Daoy (cell line): ENCODE measurements around the gene HSD17B3. TPM values are rescaled to one million over a fixed set of nuclear protein-coding genes. Genes with fewer than 3 reads are reported as not detected.
"Not testable (repeated sequence)": the region's sequence is repeated elsewhere in the genome, so short reads cannot be mapped to it uniquely, and the experiment has no call there.

ENCODE experiments used
- DNase-seq: peaks from one replicate; pipeline ENCODE4 v3.0.0-alpha.2; 2015; ENCODE audit warnings: low read depth
- total RNA-seq: library from RNA; depleted of rRNA; stranded (reverse); fragments of >200 nt; shearing (Covaris generic); gene quantifications from 2 replicates; pipeline ENCODE4 v1.2.3, GENCODE V29; 2014

The HSD17B3 gene
- total RNA-seq, 1 experiment from 2014 or later: not detected

DNA sequence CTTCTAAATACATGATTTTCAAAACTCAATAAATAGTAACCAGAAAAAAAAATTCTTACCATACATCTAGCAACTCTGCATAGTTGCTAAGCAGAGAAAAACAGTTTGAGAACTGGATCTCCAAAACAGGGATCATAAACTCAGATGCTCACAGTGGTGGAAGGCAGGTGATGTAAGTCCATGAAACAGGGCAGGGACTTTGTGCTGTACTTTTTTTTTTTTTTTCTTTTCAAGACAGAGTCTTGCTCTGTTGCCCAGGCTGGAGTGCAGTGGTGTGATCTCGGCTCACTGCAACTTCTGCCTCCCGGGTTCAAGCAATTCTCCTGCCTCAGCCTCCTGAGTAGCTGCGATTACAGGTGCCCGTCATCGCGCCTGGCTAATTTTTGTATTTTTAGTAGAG is 5.0 kb upstream of the HSD17B3 start:
- not testable (repeated sequence) for DNase-seq

DNA sequence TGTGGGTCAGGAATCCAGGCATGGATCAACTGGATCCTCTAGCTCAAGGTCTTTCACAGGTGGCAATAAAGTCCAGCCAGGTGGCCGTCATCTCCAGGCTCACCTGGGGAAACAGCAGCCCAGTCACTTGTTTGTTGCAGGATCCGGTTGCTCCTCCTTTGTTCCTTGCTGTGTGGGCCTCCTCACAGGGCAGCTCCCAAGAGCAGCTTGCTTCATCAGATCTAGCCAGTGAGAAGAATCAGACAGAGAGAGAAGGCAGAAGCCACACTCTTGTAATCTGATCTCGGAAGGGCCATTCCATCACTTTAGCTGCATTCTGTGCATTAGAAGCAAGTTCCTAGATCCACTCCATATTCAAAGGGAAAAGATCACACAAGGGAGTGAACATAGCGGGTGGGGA is 3.2 kb upstream of the HSD17B3 start:
- DNase-seq: no peak

DNA sequence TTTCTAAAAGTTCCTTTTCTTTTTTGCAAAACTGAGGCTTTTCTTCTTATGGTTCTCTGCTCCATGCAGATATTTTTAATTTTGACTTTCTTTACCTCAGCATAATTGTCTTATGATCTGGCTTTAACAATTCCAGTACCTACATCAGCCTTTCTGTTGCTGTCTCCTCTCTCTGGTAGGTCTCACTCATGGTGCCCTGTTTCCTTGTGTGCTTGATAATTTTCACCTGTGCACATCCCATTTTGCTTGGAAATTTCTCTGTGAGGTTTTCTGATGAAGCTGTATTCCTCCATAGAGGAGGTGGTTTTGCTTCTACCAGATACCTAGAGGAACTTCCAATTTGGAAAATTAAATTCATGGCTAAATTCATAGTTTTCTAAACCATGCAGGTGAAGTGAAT is 2.3 kb upstream of the HSD17B3 start:
- DNase-seq: no peak

DNA sequence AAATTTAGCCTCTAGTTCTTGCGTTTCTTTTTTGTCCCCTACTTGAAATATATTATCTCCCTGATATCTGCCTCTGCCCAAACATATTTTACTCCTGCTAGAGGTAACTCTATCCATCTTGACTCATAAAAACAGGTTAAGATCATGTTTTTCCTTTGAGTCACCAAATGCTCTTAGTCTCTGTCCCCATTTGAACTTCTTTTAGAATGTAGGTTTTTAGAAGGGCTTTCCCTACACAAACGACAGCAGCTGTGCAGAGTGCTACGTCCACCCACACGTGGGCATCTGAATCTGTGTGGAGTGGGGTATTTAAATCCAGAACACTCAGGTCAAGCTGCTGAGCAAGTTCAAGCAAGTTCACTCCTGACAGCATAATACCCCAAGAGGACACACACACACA is 2.2 kb downstream of the HSD17B3 start:
- peak; percentile 47 for DNase-seq

DNA sequence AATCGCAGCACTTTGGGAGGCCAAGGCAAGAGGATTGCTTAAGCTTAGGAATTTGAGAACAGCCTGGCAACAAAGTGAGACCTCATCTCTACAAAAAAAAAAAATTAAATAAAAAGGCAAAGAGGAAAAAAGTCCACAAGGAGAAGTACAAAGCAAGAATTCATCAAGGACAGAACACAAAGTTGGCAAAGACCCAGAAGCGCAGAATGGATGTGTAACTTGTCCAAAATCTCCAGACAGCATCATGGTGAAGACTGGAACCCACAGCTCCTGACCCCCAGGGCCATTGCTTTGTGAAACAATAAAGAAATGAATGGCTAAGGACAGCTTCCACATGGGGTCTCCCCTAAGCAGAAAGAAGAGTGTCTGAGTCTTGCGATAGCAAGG is 7.8 kb downstream of the HSD17B3 start:
- DNase-seq: no peak

DNA sequence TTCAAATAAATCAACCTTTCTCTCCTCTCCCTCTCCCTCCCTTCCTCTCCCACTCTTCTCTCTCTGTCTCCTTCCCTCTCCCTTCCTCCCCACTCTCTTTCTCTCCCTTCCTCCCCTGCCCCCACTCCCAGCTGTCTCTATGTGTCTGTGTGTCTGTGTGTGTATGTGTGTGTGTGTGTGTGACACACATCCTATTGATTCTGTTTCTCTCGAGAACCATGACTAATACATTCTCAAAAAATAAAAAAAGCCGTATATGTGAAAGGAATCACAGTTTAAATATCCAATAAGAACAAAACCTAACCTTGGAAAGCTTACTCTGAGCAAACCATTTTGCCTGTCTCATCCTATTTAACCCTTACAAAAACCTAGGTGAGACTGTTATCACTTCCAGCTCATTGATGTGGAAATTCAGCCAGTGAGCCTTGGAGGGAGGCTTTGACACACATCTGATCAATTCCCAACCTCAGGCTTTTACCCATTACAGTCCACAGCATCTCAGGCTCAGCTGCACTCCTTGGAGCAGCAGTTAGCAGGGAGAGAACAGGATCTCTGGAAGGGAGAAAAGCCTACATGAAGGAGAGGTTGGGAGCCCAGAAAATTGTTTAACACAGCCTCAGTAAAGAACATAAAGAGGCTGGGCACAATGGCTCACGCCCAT is 8.3 kb downstream of the HSD17B3 start:
- DNase-seq: peak; percentile 32

DNA sequence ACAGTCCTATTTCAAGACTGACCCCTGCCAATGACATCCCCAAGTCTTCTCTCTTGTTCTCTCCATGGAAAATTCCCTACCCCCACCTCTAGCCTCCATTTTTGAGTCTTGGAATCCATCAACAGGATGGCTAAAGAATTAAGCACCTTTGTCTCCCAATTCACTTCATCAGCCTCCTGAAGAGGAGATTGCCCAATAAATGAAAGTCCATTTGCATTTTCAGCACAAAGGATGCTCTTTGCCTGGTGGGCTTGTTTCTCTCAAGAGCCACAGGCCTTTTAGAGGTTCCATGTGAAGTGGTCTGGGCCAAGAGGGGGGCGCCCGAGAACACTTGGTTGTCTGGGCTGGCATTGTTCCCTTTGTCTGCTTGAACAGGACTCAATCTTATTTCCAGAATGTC is 12.6 kb downstream of the HSD17B3 start:
- no peak for DNase-seq

DNA sequence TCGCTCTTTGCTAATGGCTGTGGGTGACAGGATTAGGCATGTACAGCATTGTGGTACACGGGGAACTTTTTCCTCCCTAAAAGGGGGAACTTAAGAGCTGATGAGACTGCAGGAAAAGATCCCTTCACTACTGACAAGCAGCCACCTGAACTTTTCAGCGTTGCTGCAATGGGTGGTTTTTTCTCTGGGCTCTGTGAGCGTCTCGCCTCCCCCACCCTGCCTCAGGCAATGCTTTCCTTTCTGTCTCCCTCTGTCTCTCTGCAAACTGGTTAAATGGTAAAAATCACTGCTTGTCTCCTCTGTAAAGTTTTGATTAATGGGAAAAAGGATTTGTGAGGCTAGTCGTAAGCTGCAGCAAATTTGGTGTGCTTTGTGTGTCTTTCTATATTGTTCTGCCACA is 20.3 kb downstream of the HSD17B3 start:
- DNase-seq: no peak

DNA sequence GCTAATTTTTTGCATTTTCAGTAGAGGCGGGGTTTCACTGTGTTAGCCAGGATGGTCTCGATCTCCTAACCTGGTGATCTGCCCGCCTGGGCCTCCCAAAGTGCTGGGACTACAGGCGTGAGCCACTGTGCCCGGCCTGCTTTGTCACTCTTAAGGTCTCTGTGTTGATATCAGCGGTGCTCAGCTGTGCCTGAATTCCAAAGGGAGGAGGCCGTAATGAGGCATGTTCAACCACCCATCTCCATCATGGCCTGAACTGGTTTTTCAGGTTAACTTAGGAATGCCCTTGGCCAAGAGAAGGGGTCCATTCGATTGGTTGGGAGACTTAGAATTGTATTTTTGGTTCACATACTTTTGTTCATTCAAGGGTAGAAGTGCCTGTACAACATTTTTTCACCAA is 22.0 kb downstream of the HSD17B3 start:
- no peak for DNase-seq

DNA sequence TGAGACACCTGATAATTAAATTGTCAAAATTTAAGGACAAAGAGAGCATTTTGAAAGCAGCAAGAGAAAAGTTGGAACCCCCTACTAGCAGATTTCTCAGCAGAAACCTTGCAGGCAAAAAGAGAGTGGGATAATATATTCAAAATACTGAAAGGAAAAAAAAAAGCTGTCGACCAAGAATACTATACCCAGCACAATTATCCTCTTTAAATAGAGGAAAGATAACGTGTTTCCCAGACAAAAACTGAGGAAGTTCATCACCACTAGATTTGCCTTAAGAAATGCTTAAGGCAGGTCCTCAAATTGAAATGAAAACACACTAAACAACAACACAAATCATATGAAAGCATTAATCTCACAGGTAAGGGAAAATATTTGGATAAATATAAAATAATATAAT is 27.0 kb downstream of the HSD17B3 start:
- DNase-seq: no peak

DNA sequence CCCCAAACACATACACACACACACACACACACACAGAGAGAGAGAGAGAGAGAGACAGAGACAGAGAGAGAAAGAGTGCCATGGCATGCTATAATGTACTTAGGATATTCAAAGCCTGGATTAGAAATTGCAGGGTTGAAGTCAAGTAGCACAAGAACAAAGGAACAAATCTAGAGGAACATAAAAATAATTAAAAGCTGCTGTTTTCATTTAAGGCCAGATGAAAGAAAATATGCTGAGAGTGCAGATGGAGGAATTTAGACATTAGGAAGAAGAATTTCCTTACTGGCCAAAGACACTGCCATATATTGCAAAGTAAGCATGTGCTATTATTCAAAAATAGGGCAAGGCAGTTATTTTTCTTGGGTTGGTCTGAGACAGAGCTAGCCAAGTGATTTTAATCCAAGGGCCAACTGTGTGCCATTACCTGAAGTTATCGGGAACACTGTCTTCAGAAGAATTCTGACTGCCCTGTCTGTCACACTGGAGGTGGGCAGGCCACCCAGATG is 31.7 kb downstream of the HSD17B3 start:
- DNase-seq: no peak

DNA sequence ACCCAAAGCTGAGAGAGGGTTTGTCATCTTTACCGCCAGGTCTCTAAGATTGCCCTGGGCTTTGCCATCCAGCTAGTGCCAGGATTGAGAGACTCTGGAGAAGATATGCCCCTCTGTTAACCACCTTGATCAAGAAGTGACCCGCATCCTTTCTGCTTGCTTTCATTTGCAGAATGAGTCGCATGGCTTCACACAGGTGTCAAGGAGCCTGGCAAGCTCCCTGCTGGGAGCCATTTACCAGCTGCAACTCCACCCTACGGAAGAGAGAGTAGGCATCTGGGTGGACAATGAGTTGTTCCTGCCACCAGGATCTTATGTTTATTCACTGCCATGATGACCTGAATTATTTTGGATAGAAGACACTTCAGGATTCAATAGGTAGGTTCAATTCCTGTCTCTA is 43.0 kb downstream of the HSD17B3 start:
- DNase-seq: no peak

DNA sequence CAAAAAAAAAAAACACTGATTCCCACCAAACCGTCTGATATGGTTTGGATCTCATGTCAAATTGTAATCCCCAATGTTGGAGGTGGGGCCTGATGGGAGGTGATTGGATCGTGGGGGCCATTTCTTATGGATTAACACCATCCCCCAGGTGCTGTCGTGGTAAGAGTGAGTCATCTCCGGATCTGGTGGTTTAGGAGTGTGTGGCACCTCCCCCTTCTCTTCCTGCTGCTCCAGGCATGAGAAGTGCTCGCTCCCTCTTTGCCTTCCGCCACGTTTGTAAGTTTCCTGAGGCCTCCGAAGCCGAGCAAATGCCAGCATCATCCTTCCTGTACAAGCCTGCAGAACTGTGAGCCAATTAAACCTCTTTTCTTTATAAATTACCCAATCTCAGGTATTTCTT is 45.2 kb downstream of the HSD17B3 start:
- peak; percentile 84 for DNase-seq

DNA sequence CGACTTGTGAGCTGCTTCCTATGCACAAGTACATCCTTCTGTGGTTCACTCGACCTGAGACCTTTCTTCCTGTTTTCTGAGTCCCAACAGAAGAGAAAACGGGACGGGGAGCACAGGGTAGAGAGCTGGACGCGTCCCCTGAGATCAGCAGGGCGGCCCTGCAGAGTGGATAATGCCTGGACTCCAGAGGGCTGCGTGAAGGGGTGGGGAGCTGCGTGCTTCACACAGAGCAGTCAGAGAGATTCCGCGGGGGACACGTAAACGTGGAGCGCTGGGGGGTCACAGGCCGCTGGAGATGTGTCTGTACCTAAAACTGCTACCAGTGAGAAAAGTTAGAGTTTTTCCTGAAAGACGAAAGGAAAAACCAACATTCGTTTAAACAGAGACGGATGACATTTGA is 46.3 kb downstream of the HSD17B3 start:
- no peak for DNase-seq

DNA sequence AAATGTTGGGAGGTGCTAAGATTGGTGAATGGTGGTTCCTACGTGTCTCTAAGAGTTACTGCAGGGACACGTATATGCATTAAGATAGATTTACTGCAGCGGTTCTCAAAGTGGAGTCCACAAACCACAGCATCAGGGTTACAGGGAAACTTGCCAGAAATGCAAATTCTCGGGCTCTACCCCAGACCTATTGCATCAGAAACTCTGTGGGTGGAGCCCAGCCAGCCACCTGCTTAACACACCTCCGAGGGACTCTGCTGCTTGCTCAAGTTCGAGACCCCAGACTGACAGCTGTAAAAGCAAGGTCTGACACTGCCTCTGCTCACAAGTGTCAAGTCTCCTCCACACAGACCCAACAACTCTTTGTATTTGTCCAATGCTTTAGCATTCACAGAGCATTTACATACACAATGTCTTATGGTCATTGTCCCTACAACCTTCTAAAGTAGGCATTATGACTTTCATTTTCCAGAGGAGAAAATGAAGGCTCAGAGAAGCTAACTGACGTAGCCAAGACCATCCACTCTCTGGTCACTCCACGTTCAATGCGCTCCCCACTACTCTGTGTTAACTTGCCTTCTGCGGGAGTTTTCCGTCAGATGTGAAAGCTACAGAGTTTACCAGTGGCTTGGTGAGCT is 48.8 kb downstream of the HSD17B3 start:
- no peak for DNase-seq

DNA sequence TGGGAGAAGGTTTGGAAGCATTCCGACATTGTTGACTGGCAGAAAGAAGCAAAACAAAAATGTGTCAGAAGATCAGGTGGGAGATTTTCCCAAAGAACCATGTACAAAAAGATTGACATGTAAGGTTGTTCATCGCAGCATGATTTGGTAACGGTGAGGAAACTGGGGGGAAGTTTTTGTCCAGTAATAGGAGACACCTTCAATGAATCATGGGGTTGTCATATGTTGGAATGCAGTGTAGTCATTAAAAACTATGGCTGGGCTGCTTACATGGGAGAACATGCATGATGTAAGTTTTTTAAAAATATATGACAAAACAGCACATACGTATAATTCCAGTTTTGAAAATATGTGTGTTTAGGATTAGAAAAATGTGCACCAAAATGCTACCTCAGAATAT is 50.5 kb downstream of the HSD17B3 start:
- no peak for DNase-seq

DNA sequence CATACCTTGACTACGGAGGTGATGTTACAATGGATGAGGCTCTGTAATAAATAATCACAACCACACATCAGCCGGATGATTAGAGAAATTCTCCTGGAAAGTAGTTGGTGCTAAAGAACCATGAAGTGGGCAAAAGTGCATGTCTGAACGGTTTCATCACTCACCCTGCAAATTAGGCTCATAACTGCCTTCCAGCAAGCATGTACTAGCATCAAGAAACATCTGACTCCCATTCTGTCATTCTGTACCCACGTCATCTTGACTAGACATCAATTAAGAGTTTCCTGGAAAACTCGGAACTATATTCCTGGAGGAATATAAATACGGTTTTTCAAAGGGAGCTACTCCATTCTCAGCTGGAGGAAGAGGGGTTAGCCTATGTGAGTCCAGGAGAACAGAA is 52.2 kb downstream of the HSD17B3 start:
- no peak for DNase-seq

DNA sequence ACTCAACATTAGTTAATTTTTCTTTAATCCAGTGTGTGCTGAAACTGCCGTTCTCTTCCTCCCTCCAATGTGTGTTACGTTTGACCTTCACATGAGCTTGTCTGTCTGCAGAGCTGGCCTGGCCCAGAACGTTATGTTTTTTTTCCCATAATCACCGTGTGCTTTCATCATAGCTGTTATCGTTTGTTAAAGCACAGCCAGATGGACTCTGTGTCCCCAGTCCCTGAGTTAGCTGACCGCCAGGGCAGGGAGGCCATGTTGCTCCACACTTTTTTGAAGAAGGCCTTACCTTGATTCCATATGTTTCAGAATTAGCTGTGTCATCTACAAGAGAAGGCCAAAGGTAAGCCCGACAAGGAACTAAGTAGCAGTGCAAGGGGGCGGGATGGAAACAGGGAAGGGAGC is 55.7 kb downstream of the HSD17B3 start:
- DNase-seq: no peak

DNA sequence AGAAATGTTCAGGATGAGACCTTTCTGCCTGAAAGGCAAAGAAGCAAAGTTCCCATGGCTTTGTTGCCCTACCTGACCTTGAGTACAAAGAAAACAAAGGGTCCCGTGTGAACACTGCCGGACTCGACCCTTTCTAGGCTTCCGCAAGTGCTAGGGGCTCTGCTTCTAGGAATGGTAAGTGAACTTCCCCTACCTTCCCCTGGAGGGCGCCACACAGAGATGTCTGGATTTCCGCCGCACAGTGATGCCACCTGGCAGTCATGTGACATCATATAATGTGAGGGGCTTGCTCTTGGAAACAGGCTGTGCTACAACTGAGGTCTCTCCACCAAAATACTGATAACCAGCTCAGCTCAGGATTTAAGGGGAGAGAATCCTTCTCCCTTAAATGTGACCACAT is 56.6 kb downstream of the HSD17B3 start:
- no peak for DNase-seq

DNA sequence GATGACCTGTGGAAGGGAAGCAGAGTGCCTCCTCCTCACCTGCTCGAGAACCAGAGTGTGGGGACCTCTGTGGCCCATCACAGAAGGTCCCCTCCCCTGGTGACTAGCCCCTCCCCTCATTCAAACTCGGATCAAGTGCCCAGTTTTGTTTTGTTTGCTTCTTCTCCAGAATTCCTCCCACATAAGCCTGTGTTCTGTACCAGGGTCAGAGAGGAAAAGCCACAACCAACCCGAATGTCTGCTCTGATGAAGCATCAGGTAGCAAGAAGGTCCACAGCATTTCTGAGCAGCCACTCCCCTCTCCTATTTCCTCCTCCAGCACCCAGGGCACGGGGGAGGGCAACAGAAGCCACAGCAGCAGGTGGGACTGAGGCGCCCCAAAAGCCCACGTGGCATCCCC is 58.2 kb downstream of the HSD17B3 start:
- DNase-seq: no peak

DNA sequence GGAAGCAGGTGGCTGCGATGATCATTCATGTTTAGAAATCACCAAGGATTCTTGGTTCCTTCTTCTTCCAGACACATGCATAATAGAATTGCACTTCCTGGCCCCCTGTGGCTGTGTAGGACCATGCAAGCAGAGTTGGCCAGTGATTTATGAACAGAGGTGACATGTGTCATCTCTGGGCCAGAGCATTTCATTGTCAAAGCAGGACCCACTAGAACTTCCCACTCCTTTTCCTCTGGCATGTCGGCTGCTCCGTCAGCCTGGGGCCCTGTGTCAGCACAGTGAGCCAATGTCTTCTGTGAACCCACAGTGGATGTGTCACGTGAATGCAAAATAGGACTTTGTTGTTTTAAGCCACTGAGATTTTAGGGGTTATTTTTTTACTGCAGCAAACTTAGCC is 59.2 kb downstream of the HSD17B3 start:
- DNase-seq: no peak

DNA sequence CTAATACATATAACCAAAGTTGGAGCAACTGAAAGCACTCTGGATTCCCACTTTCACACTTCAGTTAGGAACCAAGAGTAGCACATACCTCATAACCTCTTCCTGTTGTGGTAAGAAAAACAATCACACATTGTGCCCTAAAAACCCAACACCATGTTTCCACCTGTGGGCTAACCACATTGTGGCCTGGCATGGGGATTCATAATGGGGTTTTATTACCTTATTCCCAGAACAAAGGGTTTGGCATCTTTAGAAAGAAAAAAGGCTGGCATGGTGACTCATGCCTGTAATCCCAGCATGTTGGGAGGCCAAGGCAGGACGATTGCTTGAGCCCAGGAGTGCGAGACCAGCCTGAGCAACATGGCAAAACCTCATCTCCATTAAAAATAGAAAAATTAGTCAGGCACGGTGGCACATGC is 60.6 kb downstream of the HSD17B3 start:
- peak; percentile 90 for DNase-seq

DNA sequence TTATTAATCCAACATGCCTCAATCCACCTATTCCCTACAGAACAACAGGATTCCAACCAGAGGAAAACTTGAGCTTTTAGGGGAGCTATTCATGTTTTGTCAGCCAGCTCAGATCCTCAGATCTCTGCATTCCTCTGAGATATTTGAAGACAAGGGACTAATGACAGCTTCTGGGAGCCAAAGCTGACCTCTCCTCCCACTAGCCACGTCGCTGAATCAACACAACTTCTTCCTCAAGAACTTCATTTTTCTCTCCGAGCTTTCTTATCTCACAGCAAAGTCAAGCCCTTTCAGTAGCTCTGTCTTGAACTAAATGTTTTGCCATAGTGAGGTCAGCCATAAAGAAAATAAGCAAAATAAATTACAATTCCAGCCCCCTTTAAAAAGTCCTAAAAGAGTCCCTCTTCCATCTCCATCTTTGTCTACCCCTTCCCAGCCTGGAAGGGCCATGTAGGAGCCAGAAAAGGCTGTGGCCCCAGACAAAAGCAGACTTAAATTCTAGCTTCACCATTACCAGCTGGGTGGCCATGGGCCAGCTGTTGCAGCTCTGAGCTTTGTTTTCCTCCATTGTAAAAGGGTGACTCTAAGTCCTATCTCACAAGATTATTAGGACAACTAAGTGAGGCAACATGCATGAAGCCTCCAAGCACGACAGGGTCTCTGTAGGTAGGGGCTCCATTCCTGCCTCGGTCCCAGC is 65.0 kb downstream of the HSD17B3 start:
- DNase-seq: no peak
